Sciatic nerve (tissue), 2 donors: ENCODE measurements around the gene ATP5PD. TPM values are rescaled to one million over a fixed set of nuclear protein-coding genes. Genes with fewer than 3 reads are reported as not detected.
"Not testable (repeated sequence)": the region's sequence is repeated elsewhere in the genome, so short reads cannot be mapped to it uniquely, and the experiment has no call there.

Experiments
- ATAC-seq: fragments of 200-7000 bp; cut with Tn5 transposase; one replicate; pipeline ENCODE4 v1.9.1; 2020; ENCODE audit warnings: mild to moderate bottlenecking, moderate library complexity
- DNase-seq: peaks from one replicate; pipeline ENCODE4 v3.0.0-alpha.2; 2020; ENCODE audit warnings: low spot score
- intact Hi-C: fragments of 100-400 bp; cut with DNase I; formaldehyde crosslinking; loops from one replicate; pipeline ENCODE4 v1.14.2; 2022
- total RNA-seq: library from RNA; stranded (reverse); fragmentation: NEBNext Ultra II Directional; extraction: Animal tissue kit (Norgen Biotek cat#: 25700); gene quantifications from one replicate; pipeline ENCODE4 v1.2.1, GENCODE V29; 2021
- donor health status: DM: no; HTN: no; CAD: no.
- donor health status: DM: no; HTN: no; CAD: no.

The ATP5PD gene
- total RNA-seq, 1 donor from 2014 or later: 147 TPM

DNA sequence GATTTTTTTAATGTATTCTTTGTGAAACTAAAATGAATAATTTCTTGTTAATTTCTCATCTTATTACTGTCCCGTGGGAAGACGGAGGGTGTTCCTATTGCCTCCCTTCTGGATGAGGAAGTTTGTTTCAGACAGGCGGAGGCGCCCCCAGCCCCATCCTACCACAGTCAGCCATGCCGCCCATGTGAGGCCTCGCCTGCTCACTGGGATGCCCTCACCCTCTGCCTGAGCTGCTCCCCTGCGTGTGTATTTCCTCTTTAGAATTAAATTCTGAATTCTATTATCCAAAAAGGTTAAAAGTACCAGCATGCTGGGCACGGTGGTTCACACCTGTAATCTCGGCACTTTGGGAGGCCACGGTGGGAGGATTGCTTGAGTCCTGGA is 14.3 kb upstream of the ATP5PD start:
- intact Hi-C loops: no loop called here
- DNase-seq: no peak
- ATAC-seq: no peak

- intact Hi-C loops: no loop called here
- no peak for ATAC-seq
- DNase-seq: no peak
Observed at GRCh38 chr17:75060434-75061054, 13.8 kb upstream of the ATP5PD start.

DNA sequence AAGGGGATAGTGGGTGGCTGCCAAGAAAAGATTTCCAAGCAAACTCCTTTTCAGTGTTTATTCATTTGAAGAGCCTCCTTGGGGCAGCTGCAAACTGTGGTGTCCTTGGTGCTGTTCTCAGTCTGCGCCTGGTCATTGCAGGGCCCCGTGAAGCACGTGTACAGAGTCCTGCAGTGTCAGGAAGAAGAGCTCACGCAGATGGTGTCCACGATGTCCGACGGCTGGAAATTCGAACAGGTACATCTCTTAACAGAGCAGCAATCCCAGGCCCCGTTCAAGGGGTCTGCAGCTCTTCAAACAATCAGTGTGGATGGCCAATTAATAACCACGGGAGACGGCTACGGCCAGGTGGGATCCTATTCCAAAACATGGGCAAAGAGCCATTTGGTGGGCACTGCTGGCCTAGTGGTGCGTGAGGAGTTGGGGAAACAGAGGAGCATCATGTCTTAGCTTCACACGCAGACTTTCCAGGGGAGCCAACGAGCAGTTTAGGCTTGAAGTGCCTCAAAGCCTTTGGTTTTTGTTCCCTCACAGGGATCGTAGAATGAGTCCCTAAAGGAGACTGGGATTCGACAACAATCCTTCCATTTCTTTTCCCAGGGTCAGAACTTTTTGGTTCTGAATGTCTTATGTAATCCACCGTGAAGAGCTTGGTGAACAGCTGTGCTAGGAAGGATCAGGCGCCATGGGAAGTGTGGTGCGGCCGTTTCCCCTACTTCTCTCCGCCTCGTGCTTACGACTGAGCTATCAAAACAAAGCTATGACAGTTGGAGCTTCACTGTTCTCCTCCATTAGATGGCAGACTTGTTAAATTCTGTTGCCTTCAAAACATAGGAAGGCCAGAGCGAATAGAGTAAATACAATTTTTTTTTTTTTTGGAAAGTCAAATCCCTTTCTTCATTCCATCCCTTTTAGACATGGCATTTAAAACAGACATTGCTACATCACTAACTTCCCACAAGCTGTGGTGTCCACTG is 12.9 kb upstream of the ATP5PD start:
- ATAC-seq: peak; percentile 93
- DNase-seq: no peak

DNA sequence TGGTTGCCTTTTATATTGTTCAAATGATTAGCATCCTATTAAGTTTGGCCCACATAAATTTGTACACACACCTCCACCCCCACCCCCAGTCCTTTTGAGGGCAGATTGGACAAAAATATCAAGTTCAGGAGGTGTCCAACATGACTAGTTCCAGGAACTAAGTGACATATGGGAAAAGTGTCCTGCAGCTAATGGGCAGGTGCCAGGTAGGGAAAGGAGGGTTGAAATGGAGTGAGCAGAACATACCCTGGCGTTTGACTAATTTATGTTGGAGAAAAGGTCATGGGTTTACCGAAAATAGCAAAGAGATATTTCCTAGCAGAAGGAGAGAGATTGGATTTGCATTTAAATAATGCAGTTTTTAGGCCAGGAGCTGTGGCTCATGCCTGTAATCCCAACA is 5.2 kb upstream of the ATP5PD start:
- no peak for DNase-seq
- no peak for ATAC-seq
- intact Hi-C loops: no loop called here

More for the DNA sequence above, 12.9 kb upstream of the ATP5PD start:
- intact Hi-C loops: no loop called here

DNA sequence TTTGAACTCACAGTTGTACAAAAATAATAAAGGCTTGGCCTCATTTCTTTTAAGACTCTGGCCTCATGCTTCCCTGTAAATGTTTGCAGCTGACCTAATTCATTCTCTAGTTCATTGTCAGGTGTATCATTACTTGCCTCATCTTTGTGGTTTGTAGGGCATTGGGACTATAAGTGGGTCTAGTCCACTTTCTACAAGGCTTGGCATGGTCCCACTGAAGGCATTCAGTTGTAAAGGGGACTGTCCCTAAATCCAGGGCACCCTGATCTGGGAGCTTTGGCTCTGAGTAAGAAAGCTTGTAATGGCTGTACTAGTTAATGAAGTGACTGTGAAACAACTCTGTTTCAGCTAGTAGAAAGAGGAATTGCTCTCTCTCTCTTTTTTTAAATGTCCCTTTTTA is 2.9 kb upstream of the ATP5PD start:
- DNase-seq: no peak
- ATAC-seq: no peak
- intact Hi-C loops: no loop called here

GRCh38 chr17:75049057-75049456 is 2.3 kb upstream of the ATP5PD start:
- no peak for DNase-seq
- intact Hi-C loops: no loop called here
- no peak for ATAC-seq

- no peak for DNase-seq
- intact Hi-C loops: no loop called here
- ATAC-seq: no peak
Observed at GRCh38 chr17:75048249-75048878, 1.6 kb upstream of the ATP5PD start.

DNA sequence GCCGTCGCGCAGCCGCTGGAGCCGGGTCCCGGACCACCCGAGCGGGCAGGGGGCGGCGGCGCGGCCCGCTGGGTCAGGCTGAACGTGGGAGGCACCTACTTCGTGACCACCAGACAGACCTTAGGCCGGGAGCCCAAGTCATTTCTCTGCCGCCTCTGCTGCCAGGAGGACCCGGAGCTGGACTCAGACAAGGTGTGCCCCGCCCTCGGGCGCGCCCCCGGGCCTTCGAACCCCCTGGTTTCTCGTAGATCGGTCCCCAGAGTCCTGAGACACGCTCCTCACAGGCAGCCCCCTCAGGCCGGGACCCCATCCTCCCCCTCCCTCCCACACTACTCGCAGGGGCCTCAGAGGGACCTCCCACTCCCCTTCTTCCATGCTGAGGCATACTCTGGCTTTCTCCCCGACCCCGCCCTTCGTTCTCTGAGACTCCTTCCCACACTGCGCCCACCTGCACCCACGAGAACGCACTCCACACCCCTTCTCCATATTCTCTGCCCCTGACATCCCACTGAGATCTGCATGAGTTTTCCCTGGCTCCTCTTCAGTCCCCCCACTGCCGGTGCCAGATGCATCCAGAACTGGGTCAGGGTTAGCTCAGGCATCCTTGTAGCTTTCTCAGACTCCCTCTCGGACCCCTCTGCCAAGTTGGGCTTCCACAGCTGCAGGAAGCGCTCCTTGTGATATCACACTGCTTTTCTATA is 779 bp upstream of the ATP5PD start:
- intact Hi-C loops: no loop called here
- DNase-seq (peak; percentile 71), ATAC-seq (no peak)

- intact Hi-C loops, ATAC-seq, DNase-seq: not testable (repeated sequence)
Observed at GRCh38 chr17:75045946-75046406, 793 bp downstream of the ATP5PD start.

GRCh38 chr17:75044716-75045115 is 2.1 kb downstream of the ATP5PD start:
- intact Hi-C loops: no loop called here

GRCh38 chr17:75043789-75044188 is 3.0 kb downstream of the ATP5PD start:
- ATAC-seq, intact Hi-C loops, DNase-seq: not testable (repeated sequence)

More at GRCh38 chr17:75044716-75045115, 2.1 kb downstream of the ATP5PD start:
- DNase-seq (no peak), ATAC-seq (no peak)

- ATAC-seq: no peak
- intact Hi-C loops: no loop called here
- no peak for DNase-seq
Observed at GRCh38 chr17:75041656-75042280, 5.0 kb downstream of the ATP5PD start.

DNA sequence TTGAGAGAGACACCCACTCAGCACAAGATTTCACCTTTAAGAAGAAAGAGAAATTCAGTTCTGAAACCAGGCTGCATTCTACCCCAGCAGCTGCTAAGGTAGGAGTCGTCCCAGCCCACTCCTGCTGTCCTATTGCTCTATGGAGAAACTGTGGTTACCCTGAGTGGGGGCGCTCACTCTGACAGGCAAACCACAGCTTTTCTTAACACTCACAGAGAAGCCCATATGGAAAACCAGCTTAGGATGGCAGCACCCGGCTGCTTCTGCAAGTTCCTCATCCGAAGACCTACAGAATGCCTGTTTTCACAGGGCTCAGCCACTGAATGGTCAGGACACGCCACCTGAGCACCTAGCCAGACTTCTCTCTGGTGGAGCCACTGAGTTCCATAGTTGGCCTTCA is 7.5 kb downstream of the ATP5PD start:
- intact Hi-C loops: no loop called here
- DNase-seq (no peak), ATAC-seq (no peak)

GRCh38 chr17:75036643-75037268 is 10.0 kb downstream of the ATP5PD start:
- no peak for ATAC-seq
- DNase-seq: peak; percentile 88
- intact Hi-C loops: no loop called here

GRCh38 chr17:75034236-75034908 is 12.4 kb downstream of the ATP5PD start:
- intact Hi-C loops: no loop called here
- DNase-seq (peak; percentile 94), ATAC-seq (peak; percentile 86)

- intact Hi-C loops: no loop called here
- peak; percentile 89 for ATAC-seq
- DNase-seq: peak; percentile 98
Observed at GRCh38 chr17:75033346-75034235, 13.2 kb downstream of the ATP5PD start.
